ENCODE results near the gene HEATR5B. TPM values are rescaled to one million over a fixed set of nuclear protein-coding genes. Genes with fewer than 3 reads are reported as not detected.

Gene HEATR5B
- polyA plus RNA-seq, 1 donor (not counting 4 experiments of a cell fraction or from before 2014, with no cell fraction given): 21.1 TPM

- Histone ChIP-seq H3K9me3 (ENCODE audit: control insufficient read depth, low read depth, low read length) (no peaks in the 10 kb centered on the region), H3K9me1 (ENCODE audit: control insufficient read depth, extremely low read depth, insufficient read depth, low read length) (no peaks in the 10 kb centered on the region), H4K20me1 (ENCODE audit: control insufficient read depth, extremely low read depth, insufficient read depth, low read length) (no peaks in the 10 kb centered on the region), H3K79me2 (ENCODE audit: control insufficient read depth, insufficient read depth, low read length) (peaks cover 66% of the 10 kb centered on the region), H3K4me2 (ENCODE audit: control insufficient read depth, extremely low read depth, insufficient read depth, low read depth, low read length) (peak overlapping the region; percentile 83), H2AFZ (ENCODE audit: control insufficient read depth, low read length) (peak overlapping the region; percentile 16), H3K36me3 (ENCODE audit: control insufficient read depth in 2 of 2, extremely low read depth in 1 of 2, insufficient read depth in 2 of 2, low read length in 2 of 2) (no peaks in the 10 kb centered on the region), H3K27me3 (ENCODE audit: control insufficient read depth, extremely low read depth, insufficient read depth, low read length) (no peaks in the 10 kb centered on the region), H3K4me1 (ENCODE audit: control insufficient read depth, extremely low read depth, insufficient read depth, low read length) (peaks cover 24% of the 10 kb centered on the region), H3K27ac (ENCODE audit: control insufficient read depth, insufficient read depth, low read length) (peak overlapping the region; percentile 96), H3K4me3 (ENCODE audit: control insufficient read depth in 2 of 3, extremely low read depth in 1 of 3, insufficient read depth in 2 of 3, low read depth in 1 of 3, low read length in 3 of 3) (peak overlapping the region in 2 of 3 experiments; percentile 20 to 50), H3K9ac (ENCODE audit: control insufficient read depth, extremely low read depth, insufficient read depth, low read length) (peak overlapping the region; percentile 57)
- FAIRE-seq (peak; percentile 9), DNase-seq (ENCODE audit: low read depth, low spot score) (peak; percentile 25)
- dilution Hi-C loops (cut with MboI; ENCODE audit: extremely low pct_ligation_motif_present, low sequenced_read_pairs): no loop called here
- TF ChIP-seq CTCF (optimal IDR thresholded peaks at IDR 0.05 in 1 of 3, IDR thresholded peaks at IDR 0.05 in 1 of 3, conservative IDR thresholded peaks at IDR 0.05 in 1 of 3; ENCODE audit: extremely low read depth in 1 of 3, insufficient read depth in 2 of 3, low read length in 3 of 3) (no peak), EZH2 (IDR thresholded peaks at IDR 0.05; ENCODE audit: low read length) (no peak)
These were observed 131.4 kb downstream of the HEATR5B start for GRCh38 chr2:36952748-36953197.

- DNase-seq (ENCODE audit: low read depth, low spot score) (no peak), FAIRE-seq (no peak)
- Histone ChIP-seq H3K27me3 (ENCODE audit: control insufficient read depth, extremely low read depth, insufficient read depth, low read length) (no peaks in the 10 kb centered on the region), H3K36me3 (ENCODE audit: control insufficient read depth in 2 of 2, extremely low read depth in 1 of 2, insufficient read depth in 2 of 2, low read length in 2 of 2) (no peaks in the 10 kb centered on the region), H3K4me3 (ENCODE audit: control insufficient read depth in 2 of 3, extremely low read depth in 1 of 3, insufficient read depth in 2 of 3, low read depth in 1 of 3, low read length in 3 of 3) (no peak overlapping the region), H3K4me2 (ENCODE audit: control insufficient read depth, extremely low read depth, insufficient read depth, low read depth, low read length) (peak overlapping the region; percentile 58), H3K79me2 (ENCODE audit: control insufficient read depth, insufficient read depth, low read length) (peaks cover 63% of the 10 kb centered on the region), H3K9me3 (ENCODE audit: control insufficient read depth, low read depth, low read length) (no peaks in the 10 kb centered on the region), H3K9ac (ENCODE audit: control insufficient read depth, extremely low read depth, insufficient read depth, low read length) (peak overlapping the region; percentile 9), H2AFZ (ENCODE audit: control insufficient read depth, low read length) (no peak overlapping the region), H3K27ac (ENCODE audit: control insufficient read depth, insufficient read depth, low read length) (peak overlapping the region; percentile 96), H4K20me1 (ENCODE audit: control insufficient read depth, extremely low read depth, insufficient read depth, low read length) (no peaks in the 10 kb centered on the region), H3K9me1 (ENCODE audit: control insufficient read depth, extremely low read depth, insufficient read depth, low read length) (no peaks in the 10 kb centered on the region), H3K4me1 (ENCODE audit: control insufficient read depth, extremely low read depth, insufficient read depth, low read length) (peaks cover 24% of the 10 kb centered on the region)
- TF ChIP-seq EZH2 (IDR thresholded peaks at IDR 0.05; ENCODE audit: low read length): no peak
- TF ChIP-seq CTCF (optimal IDR thresholded peaks at IDR 0.05 in 1 of 3, IDR thresholded peaks at IDR 0.05 in 1 of 3, conservative IDR thresholded peaks at IDR 0.05 in 1 of 3; ENCODE audit: extremely low read depth in 1 of 3, insufficient read depth in 2 of 3, low read length in 3 of 3): no peak
- dilution Hi-C loops (cut with MboI; ENCODE audit: extremely low pct_ligation_motif_present, low sequenced_read_pairs): no loop called here
These were observed 132.6 kb downstream of the HEATR5B start for GRCh38 chr2:36951574-36951973.
